SW 1271 (cell line): ENCODE results near the gene TP53AIP1.

ENCODE experiments used
- DNase-seq, 2 experiments: peaks; one replicate each; lab custom pipeline; 2025; lab: John Stamatoyannopoulos, UW

TP53AIP1 gene

DNA sequence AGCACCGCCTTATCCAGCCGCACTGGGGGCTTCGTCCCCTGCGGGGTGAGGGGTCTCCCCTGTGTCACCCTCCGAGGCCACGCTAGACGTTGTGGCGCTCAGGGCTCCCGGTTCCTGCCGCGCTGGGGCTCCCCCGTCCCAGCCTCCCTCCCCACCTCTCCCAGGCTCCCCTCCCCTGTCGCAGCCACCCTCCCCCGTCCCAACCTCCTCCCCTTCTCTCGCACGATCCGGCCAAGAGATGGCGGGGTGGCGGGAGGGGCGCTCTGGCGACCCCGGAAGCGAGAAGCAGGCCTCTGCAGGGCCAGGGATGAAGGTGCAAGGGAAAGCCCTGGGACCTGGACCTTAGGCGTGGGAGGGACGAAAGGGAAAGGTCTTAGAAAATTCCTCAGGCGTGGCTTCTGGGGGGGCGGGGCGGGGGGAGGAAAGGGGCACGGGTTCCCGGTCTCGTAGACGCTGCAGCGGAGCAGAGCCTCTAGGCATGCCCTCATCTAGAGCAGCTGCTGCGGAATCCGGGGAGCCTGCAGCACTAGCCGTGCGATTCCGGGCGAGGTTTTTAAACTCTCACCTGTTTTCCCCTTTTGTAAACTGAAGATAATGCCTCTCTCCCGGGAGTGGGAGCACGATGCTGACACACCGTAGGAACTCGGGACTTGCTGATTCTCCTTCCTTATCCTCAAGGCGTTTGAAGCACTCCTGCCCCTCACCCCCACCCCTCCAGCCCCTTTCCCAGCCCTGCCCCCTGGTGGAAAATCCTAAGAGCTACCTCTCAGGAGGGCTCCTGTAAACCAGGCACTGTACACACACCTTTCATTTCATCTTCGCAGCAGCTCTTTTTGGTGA, 37.1 kb downstream of the TP53AIP1 start:
- DNase-seq: no peak

- DNase-seq: no peak
Measured at GRCh38 chr11:128904656-128905344, 37.9 kb downstream of the TP53AIP1 start.

- no peak for DNase-seq
Measured at GRCh38 chr11:128904303-128904655, 38.4 kb downstream of the TP53AIP1 start.

GRCh38 chr11:128903248-128904061, 39.2 kb downstream of the TP53AIP1 start:
- no peak for DNase-seq

GRCh38 chr11:128902515-128903066, 40.1 kb downstream of the TP53AIP1 start:
- no peak for DNase-seq

GRCh38 chr11:128901653-128902514, 40.8 kb downstream of the TP53AIP1 start:
- no peak for DNase-seq

DNA sequence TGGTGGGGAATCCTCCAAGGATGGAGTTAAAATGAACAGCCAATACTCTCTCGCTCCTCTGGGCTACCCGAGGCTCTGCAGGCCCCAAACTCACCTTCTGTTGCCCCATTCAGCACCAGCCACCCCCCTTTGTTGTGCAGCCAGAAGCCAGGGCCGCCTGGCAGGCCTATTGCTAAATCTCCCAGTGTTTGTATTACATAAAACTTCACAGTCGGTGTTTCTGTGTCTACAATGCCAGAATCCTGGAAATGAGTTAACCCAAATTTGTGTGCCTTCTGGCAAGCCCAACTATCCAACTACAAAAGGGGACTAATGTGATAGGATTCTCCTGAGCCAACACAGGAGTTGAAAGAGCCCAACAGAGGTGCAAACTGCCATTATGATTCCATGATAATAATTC, 42.2 kb downstream of the TP53AIP1 start:
- no peak for DNase-seq

DNA sequence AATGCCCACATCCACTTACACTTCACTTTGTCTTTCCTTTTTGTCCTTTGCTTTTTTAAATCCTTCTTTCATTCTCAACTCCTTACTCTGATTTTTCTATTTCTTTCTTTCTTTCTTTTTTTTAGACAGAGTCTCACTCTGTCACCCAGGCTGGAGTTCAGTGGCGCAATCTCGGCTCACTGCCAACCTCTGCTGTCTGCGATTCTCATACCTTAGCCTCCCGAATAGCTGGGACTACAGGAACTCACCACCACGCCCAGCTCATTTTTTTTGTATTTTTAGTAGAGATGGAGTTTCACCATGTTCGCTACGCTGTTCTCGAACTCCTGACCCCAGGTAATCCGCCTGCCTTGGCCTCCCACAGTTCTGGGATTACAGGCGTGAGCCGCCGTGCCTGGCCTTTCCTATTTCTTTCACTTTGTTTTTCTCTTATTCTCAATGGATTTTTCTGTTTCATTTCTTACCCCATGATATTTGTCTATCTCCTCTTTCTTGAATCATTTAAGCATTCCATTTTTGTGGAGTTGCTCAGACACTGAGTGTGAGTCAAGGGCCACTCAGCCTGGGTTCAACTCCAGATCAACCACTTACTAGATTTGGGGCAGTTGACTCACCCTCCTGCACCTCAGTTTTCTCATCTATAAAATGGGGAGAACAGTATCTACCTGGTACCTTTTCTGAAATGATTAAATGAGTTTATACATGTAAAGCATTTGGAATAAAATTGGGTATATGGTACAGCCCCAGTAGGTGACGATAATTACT, 43.9 kb downstream of the TP53AIP1 start:
- no peak for DNase-seq

GRCh38 chr11:128897826-128898225, 44.8 kb downstream of the TP53AIP1 start:
- DNase-seq: no peak

GRCh38 chr11:128896356-128896755, 46.3 kb downstream of the TP53AIP1 start:
- no peak for DNase-seq

DNA sequence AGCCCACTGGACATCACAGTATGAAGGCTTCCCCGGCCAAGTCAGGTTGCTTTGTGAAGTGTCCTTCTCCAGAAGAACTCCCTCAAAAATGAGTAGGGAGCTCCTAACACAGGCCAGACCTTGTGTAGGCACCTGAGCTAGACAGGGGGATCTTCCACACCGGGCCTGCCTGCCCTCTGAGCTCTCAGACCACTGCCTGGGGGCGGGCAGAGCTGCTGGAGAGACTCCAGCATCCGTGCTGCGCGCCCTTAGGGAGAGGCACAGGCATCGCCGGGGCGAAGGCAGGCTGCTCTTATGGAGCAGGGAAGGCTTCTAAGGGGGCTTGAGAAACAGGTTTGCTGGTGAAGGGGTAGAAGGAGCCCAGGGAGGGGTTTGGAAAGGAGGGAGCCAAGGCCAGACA, 47.1 kb downstream of the TP53AIP1 start:
- DNase-seq: no peak

DNA sequence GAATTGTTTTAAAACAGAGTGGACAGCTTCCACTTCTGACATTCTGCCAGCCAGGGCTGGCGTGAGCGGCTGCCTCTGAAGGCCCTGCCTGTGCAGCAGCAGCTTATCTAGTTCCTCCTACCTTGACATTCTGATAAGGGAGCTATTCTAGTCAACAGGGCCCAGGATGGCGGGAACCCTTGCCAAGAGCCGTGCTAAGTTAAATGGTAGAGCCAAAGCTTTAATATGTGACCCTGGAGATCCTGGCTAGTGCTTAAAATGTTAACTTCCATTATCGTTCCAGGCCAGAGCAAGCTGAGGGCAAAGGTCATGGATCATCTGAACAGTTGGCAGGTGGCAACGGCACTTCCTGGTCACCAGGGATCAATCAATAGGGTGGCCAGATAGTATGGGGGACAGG, 48.0 kb downstream of the TP53AIP1 start:
- no peak for DNase-seq

GRCh38 chr11:128894286-128894681, 48.4 kb downstream of the TP53AIP1 start:
- no peak for DNase-seq

GRCh38 chr11:128893578-128894285, 48.9 kb downstream of the TP53AIP1 start:
- DNase-seq: no peak

- DNase-seq: no peak
Measured at GRCh38 chr11:128892866-128893565, 49.7 kb downstream of the TP53AIP1 start.

DNA sequence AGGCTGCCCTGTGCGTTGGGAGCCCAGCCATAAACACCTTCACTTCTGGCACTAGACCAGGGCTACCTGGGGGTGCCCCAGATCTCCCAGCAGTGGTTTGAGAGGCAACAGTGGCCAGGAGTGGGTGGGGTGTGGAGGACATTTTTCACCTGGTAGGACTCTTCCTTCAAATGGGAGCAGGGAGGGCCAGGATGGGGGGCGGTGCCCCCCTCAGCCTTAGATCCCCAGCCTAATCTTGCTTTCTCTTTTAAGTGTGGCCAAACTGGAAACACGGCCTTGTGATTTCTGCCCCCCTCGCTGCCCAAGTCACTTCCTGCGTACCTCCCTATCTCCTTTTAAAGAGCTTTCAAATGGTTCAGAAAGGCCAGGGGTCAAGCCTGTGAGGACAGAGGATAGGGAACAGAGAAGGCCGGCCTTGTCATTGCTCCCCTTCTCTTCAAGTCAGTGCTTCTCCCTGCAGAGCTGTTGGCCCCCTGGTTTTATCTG, 50.7 kb downstream of the TP53AIP1 start:
- DNase-seq: no peak

DNA sequence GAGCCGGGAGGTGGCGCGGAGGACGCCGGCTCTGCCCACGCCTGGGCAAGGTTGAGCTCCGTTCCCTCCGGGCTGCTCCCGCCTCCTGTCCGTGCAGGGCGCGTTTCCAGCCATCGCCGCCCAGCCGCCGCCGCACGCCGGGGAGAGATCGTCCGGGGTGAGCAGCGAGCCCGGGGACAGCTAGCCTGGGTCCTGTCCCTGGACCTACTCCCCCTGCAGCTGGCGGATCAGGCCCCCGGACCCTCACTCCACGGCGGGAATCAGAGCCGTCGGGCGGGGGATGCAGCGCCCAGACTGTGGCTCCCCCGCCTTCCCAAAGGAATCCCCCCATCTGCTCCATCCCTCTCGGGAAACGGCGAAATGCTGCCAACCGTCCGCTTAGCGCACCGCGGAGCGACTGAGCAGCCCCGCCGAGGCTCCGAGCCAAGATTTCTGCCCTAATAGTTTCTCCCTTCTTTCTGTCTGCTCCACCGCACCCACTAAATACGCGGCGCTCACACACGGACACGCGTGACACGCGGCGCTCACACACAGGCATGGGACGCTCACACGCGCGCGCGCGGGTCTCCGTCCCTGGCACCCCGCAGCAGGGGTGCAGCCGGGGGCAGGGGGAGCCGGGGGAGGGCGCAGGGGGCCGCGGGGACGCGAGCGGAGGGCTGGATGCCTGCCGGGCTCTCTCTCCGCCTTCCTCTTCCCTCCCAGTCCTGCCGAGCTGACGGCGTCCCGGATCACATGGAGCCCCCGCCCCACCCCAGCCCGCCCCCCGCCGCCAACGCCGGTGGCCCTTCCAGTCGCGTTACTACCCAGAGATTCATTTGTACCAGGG, 51.9 kb downstream of the TP53AIP1 start, which contains the start of gene KCNJ5:
Gene KCNJ5, plus strand, starts transcription at position 814 of the 826 bp plus-strand sequence. CDS start 19,918 bp downstream, outside the sequence.
- DNase-seq: no peak

GRCh38 chr11:128890216-128890542, 52.5 kb downstream of the TP53AIP1 start:
- DNase-seq: no peak
